ENCODE results near the gene TGFBR1. TPM values are rescaled to one million over a fixed set of nuclear protein-coding genes. Genes with fewer than 3 reads are reported as not detected.

The TGFBR1 gene
- total RNA-seq, 1 donor from 2014 or later: 206 TPM

DNA sequence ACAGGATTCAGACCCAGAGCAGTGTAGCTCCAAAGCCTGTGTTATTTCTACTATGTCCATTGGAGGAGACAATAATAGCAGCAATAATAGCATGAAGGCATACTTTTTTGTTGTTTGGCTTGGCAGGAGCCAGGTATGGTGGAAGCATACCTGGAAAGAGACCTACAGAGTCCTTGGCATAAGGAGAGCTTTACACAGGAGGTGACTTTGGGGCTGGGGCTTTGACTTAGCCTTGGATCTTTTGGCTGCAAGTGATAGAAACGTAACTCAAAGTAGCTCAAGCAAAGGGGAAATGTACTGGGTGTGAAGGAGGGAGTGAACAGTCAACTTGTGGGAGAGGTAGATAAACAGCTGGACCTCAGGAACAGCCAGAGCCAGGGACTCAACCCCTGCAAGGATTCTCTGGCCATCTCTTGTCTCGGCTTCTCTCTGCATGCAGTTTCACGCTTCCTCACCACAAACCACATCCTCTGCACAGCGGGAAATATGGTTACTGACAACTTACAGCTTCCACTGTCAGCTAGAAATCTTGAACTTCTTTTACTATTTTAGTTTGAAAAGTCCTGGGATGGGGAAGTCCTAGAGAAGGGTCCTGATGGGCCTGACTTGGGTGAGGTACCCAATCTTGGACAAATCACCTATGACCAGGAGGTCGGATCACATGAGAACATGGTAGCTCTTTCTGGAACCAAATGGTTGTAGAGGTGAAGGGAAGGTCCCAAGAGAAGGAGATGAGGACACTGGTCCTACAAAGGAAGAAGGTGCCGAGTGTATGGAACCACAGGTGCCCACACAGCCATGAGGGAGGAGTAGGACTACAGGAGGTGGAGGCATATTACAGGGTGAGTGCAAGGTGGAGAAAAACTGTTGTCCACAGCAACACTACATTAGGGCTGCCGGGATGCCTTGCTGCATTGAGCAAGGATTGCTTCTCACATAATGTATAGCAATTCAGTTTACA is 47.0 kb upstream of the TGFBR1 start:
- H3K27ac Mint-ChIP-seq (ENCODE audit: unreplicated experiment): no peak overlapping the region
- peaks cover 25% of the 10 kb centered on the region for H3K36me3 Mint-ChIP-seq (ENCODE audit: low read depth, unreplicated experiment)
- no peaks in the 10 kb centered on the region for H3K9me3 Mint-ChIP-seq (ENCODE audit: unreplicated experiment)
- no peaks in the 10 kb centered on the region for H3K27me3 Mint-ChIP-seq (ENCODE audit: unreplicated experiment)
- DNase-seq (ENCODE audit: low spot score): no peak
- peaks cover 11% of the 10 kb centered on the region for H3K4me1 Mint-ChIP-seq (ENCODE audit: unreplicated experiment)
- peak overlapping the region; percentile 20 for H3K4me3 Mint-ChIP-seq (ENCODE audit: unreplicated experiment)
- TF ChIP-seq, protein P1, sequence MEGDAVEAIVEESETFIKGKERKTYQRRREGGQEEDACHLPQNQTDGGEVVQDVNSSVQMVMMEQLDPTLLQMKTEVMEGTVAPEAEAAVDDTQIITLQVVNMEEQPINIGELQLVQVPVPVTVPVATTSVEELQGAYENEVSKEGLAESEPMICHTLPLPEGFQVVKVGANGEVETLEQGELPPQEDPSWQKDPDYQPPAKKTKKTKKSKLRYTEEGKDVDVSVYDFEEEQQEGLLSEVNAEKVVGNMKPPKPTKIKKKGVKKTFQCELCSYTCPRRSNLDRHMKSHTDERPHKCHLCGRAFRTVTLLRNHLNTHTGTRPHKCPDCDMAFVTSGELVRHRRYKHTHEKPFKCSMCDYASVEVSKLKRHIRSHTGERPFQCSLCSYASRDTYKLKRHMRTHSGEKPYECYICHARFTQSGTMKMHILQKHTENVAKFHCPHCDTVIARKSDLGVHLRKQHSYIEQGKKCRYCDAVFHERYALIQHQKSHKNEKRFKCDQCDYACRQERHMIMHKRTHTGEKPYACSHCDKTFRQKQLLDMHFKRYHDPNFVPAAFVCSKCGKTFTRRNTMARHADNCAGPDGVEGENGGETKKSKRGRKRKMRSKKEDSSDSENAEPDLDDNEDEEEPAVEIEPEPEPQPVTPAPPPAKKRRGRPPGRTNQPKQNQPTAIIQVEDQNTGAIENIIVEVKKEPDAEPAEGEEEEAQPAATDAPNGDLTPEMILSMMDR (IDR thresholded peaks at IDR 0.05; ENCODE audit: unreplicated experiment): no peak

DNA sequence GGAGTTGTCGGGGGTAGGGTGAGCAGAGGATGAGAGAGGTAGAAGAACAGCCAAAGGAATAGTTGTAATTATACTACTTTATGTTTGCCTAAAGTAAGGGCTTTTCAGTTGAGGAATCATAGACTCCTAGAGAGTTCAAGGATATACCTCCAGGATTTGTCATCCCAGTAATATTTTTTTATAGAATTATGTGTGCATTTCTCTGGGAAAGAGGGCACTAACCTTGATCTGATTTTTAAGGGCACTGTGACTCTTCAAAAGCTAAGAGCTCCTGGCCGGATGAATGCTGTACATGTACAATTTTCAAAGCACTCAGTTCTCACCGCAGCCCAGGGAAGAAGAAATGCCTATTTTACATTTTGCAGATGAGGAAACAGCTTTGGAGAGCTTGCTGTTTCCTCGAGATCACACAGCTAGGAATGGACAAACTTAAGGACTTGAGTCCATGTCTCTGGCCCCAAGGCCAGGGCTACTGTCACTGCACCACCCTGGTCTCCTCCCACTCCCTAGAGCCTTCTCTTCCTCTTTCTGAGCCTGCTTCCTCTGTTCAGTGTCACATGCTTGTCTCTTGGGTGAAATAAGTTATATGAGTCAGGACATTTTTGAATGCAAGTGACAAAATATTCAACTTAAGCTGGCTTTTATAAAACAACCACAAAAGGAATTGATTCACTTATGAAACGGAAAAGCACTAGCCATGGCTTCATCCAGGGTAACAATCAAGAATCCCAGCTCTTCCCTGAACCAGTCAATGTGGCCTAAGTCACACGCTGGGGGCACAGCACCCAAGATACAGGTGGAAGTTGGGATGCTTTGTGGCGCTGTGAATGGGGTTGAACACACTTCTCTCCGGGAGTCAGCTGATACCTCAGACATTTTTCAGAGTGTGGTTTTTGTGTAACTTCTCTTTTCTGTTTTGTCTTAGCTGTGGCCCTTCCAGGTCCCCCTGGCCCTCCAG is 45.7 kb upstream of the TGFBR1 start:
- Mint-ChIP-seq H3K9me3 (ENCODE audit: unreplicated experiment) (no peaks in the 10 kb centered on the region), H3K4me1 (ENCODE audit: unreplicated experiment) (peaks cover 14% of the 10 kb centered on the region), H3K27ac (ENCODE audit: unreplicated experiment) (no peak overlapping the region), H3K27me3 (ENCODE audit: unreplicated experiment) (no peaks in the 10 kb centered on the region), H3K4me3 (ENCODE audit: unreplicated experiment) (no peak overlapping the region), H3K36me3 (ENCODE audit: low read depth, unreplicated experiment) (peaks cover 23% of the 10 kb centered on the region)
- TF ChIP-seq, protein P1 (IDR thresholded peaks at IDR 0.05; ENCODE audit: unreplicated experiment): no peak
- no peak for DNase-seq (ENCODE audit: low spot score)

DNA sequence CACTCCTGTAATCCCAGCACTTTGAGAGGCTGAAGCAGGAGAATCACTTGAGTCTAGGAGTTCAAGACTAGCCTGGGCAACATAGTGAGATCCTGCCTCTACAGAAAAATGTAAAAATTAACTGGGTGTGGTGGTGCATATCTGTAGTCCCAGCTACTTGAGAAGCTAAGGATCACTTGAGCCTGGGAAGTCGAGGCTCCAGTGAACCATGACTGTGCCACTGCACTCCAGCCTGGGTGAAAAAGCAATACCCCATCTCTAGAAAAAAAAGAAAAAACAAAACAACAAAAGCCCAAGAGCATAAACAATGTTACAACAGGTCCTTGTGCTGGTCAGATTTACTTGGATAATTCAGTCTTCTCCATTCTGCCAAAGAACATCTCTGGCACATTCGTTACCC is 44.3 kb upstream of the TGFBR1 start:
- Mint-ChIP-seq H3K36me3 (ENCODE audit: low read depth, unreplicated experiment) (peaks cover 20% of the 10 kb centered on the region), H3K9me3 (ENCODE audit: unreplicated experiment) (no peaks in the 10 kb centered on the region), H3K27me3 (ENCODE audit: unreplicated experiment) (no peaks in the 10 kb centered on the region), H3K4me3 (ENCODE audit: unreplicated experiment) (no peak overlapping the region), H3K27ac (ENCODE audit: unreplicated experiment) (no peak overlapping the region), H3K4me1 (ENCODE audit: unreplicated experiment) (peaks cover 14% of the 10 kb centered on the region)
- TF ChIP-seq, protein P1 (IDR thresholded peaks at IDR 0.05; ENCODE audit: unreplicated experiment): no peak
- no peak for DNase-seq (ENCODE audit: low spot score)

DNA sequence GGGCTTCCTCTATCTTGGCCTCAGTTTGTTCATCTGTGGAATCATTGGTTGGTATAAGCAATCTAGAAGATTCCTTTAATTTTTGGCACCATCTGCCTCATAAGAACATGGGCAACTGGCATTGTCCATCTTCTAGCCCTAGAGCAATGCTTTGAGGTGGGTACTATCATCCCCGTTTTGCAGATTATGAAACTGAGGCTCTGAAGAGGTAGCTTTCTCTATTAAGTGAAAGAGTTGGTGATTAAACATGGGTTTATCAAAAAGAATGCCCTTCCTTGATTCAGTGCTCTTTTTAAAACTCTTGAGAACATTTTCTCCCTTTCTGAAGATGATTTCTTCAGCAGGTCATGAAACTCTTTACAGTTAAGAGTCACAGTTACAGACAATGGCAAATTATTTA is 42.4 kb upstream of the TGFBR1 start:
- Mint-ChIP-seq H3K4me3 (ENCODE audit: unreplicated experiment) (no peak overlapping the region), H3K27me3 (ENCODE audit: unreplicated experiment) (no peaks in the 10 kb centered on the region), H3K4me1 (ENCODE audit: unreplicated experiment) (peaks cover 16% of the 10 kb centered on the region), H3K27ac (ENCODE audit: unreplicated experiment) (no peak overlapping the region), H3K9me3 (ENCODE audit: unreplicated experiment) (no peaks in the 10 kb centered on the region), H3K36me3 (ENCODE audit: low read depth, unreplicated experiment) (peaks cover 21% of the 10 kb centered on the region)
- no peak for DNase-seq (ENCODE audit: low spot score)
- TF ChIP-seq, protein P1 (IDR thresholded peaks at IDR 0.05; ENCODE audit: unreplicated experiment): no peak
